ENCODE measurements around the gene PAK1. TPM values are rescaled to one million over a fixed set of nuclear protein-coding genes. Genes with fewer than 3 reads are reported as not detected.

The PAK1 gene
- total and polyA plus RNA-seq, 9 of the 15 experiments (the other 6 are each of a cell fraction or from before 2014, with no cell fraction given): 0.52 to 11.7 (median 1.9) TPM

DNA sequence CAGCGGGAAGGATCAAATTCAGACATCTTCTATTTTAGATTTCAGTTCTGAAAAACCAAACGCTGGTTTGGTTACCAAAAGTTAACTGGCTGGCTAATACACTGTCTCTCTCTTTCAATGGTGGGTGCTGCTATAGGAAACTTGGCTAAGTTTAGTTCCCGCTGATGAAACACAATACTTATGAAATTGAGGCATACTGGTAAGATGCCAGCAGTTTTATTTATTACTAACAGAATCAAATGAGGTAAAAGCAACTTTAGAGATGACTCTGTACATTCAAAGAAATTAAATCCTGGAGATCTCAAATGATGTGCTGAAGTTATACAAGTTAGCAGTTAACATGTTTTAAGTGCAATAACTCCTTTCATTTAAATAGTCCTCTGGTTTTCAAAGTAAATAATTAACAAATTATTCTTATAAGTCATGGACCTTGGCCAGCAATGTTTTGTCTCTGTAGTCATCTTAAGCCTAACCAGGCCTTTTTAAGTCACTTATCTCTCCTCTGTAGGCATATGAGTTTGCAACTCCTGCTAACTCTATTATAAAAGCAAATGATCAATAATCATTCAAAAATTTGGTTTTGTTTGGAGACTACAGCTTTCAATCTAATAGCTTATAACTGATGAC lies 54.8 kb downstream of the PAK1 start:
- no peak overlapping the region for H3K9ac ChIP-seq (ENCODE audit: insufficient read depth in 1 of 2, low read depth in 2 of 2, low read length in 2 of 2)
- DNase-seq (ENCODE audit: extremely low read depth in 1 of 4, low spot score in 3 of 4) (no peak), ATAC-seq (no peak), FAIRE-seq (no peak)
- BruUV-seq (replicated peaks): no TSS peak
- in situ Hi-C loops (cut with MboI) (no loop called here), intact Hi-C loops (cut with micrococcal nuclease) (no loop called here)
- H2AFZ ChIP-seq (ENCODE audit: low read depth, low read length): no peak overlapping the region
- no peak overlapping the region for H3K27ac ChIP-seq (ENCODE audit: extremely low read depth, low read depth, low read length)
- H4K20me1 ChIP-seq (replicated peaks; ENCODE audit: control insufficient read depth, insufficient read depth, low read length): no peaks in the 10 kb centered on the region
- CTCF ChIA-PET (ENCODE audit: low intra/inter-chr PET ratio): no interaction called here
- no peaks in the 10 kb centered on the region for H3K9me1 ChIP-seq (ENCODE audit: control insufficient read depth, insufficient read depth, low read length)
- H3K9me3 ChIP-seq (replicated peaks; ENCODE audit: control insufficient read depth, insufficient read depth, low read depth, low read length): no peaks in the 10 kb centered on the region
- POLR2A ChIA-PET: interaction anchor here (1.0 kb wide), 1 partner anchor 51 kb away, joined by 5 read pairs; no protein-coding TSS in a partner anchor
- H3K36me3 ChIP-seq (ENCODE audit: control insufficient read depth, insufficient read depth, low read length): no peaks in the 10 kb centered on the region
- TF ChIP-seq YBX1 (IDR thresholded peaks at IDR 0.05) (no peak), SNIP1 (IDR thresholded peaks at IDR 0.05; ENCODE audit: low read depth) (no peak), SRF (CRISPR knock-in tag; IDR thresholded peaks at IDR 0.05) (no peak), RBFOX2 (IDR thresholded peaks at IDR 0.05; ENCODE audit: low read depth, low read length) (no peak), ZNF282 (CRISPR knock-in tag; IDR thresholded peaks at IDR 0.05) (no peak), PML (IDR thresholded peaks at IDR 0.05; ENCODE audit: low read length) (no peak)
- TF ChIP-seq, protein P1, sequence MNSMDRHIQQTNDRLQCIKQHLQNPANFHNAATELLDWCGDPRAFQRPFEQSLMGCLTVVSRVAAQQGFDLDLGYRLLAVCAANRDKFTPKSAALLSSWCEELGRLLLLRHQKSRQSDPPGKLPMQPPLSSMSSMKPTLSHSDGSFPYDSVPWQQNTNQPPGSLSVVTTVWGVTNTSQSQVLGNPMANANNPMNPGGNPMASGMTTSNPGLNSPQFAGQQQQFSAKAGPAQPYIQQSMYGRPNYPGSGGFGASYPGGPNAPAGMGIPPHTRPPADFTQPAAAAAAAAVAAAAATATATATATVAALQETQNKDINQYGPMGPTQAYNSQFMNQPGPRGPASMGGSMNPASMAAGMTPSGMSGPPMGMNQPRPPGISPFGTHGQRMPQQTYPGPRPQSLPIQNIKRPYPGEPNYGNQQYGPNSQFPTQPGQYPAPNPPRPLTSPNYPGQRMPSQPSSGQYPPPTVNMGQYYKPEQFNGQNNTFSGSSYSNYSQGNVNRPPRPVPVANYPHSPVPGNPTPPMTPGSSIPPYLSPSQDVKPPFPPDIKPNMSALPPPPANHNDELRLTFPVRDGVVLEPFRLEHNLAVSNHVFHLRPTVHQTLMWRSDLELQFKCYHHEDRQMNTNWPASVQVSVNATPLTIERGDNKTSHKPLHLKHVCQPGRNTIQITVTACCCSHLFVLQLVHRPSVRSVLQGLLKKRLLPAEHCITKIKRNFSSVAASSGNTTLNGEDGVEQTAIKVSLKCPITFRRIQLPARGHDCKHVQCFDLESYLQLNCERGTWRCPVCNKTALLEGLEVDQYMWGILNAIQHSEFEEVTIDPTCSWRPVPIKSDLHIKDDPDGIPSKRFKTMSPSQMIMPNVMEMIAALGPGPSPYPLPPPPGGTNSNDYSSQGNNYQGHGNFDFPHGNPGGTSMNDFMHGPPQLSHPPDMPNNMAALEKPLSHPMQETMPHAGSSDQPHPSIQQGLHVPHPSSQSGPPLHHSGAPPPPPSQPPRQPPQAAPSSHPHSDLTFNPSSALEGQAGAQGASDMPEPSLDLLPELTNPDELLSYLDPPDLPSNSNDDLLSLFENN (IDR thresholded peaks at IDR 0.05; ENCODE audit: low read depth in 2 of 2, low read length in 2 of 2): no peak
- H3K79me2 ChIP-seq (ENCODE audit: control insufficient read depth, insufficient read depth, low read length): no peaks in the 10 kb centered on the region
- peaks cover 0 to 2% of the 10 kb centered on the region in 2 experiments; a peak in 2 of 5 replicates for H3K27me3 ChIP-seq (ENCODE audit: control insufficient read depth in 2 of 2, insufficient read depth in 2 of 2, low read length in 2 of 2)
- H3K4me2 ChIP-seq (ENCODE audit: insufficient read depth, low read length): no peak overlapping the region
- peaks cover 0 to 2% of the 10 kb centered on the region in 2 experiments; a peak in 1 of 5 replicates for H3K4me1 ChIP-seq (replicated peaks in 1 of 2; ENCODE audit: control insufficient read depth in 2 of 2, insufficient read depth in 2 of 2, low read length in 2 of 2)
- H3K4me3 ChIP-seq: no peak overlapping the region
- 0% methylated on average over 3 of the region's 3 CpGs for WGBS (ENCODE audit: insufficient coverage, low coverage, missing lambda C conversion rate)
